ENCODE results near the gene UBE2L3. TPM values are rescaled to one million over a fixed set of nuclear protein-coding genes. Genes with fewer than 3 reads are reported as not detected.

The UBE2L3 gene
- total and polyA plus RNA-seq, 2 of the 13 experiments (the other 11 are each of a cell fraction or from before 2014, with no cell fraction given), result 30.2 to 58.1 TPM

DNA sequence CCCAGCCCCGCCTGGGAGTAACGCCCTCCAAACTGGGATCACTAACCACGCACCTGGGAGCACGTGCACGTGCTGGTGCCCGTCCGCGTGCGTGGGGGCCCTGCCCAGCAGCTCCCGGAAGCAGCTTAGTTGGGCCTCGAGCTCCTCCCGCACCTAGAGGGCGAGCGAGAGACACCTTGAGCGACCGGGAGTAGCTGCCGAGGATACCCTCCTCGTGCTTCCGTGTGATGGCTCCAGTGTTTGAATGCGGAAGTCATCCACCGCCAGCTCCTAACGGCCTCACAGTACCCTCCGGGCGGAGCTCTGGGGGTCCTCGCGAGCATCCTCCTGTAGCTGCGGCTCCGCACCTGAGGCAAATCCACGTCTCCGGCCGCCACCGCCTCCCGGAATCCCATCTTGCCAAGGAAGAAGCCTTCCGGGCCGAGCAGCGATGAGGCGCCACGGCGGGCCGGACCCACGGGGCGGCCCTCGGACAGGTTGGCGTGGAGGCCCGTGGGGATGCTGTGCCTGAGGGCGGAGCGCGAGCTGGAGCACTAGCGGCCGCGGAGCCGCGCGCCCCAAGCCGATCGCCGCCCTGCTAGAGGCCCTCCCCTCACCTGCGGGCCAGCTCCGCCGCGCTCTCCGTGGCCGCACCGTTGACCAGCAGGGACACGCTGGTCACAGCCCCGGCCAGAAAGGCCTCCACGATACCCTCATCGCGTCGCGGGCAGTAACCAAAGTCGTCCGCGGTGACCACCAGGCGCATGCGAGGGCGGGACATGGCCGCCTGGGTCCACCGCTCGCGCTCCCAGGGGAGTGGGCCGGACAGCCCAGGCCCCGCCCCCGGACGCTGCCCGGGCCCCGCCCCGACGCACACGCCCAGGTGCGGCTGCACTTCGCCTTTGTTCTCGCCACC lies 62.0 kb downstream of the UBE2L3 start, which contains the start of gene YDJC (continued):
- peak; percentile 74; the same call in 1 of the 2 replicates for TF ChIP-seq MEIS2 (CRISPR knock-in tag; IDR thresholded peaks at IDR 0.05)
- TF ChIP-seq ZNF773 (CRISPR knock-in tag; IDR thresholded peaks at IDR 0.05; ENCODE audit: borderline replicate concordance), result peak; percentile 94; the same call in 1 of the 2 replicates
- no peak for TF ChIP-seq RORA (CRISPR knock-in tag; IDR thresholded peaks at IDR 0.05)
- TF ChIP-seq, protein P1, sequence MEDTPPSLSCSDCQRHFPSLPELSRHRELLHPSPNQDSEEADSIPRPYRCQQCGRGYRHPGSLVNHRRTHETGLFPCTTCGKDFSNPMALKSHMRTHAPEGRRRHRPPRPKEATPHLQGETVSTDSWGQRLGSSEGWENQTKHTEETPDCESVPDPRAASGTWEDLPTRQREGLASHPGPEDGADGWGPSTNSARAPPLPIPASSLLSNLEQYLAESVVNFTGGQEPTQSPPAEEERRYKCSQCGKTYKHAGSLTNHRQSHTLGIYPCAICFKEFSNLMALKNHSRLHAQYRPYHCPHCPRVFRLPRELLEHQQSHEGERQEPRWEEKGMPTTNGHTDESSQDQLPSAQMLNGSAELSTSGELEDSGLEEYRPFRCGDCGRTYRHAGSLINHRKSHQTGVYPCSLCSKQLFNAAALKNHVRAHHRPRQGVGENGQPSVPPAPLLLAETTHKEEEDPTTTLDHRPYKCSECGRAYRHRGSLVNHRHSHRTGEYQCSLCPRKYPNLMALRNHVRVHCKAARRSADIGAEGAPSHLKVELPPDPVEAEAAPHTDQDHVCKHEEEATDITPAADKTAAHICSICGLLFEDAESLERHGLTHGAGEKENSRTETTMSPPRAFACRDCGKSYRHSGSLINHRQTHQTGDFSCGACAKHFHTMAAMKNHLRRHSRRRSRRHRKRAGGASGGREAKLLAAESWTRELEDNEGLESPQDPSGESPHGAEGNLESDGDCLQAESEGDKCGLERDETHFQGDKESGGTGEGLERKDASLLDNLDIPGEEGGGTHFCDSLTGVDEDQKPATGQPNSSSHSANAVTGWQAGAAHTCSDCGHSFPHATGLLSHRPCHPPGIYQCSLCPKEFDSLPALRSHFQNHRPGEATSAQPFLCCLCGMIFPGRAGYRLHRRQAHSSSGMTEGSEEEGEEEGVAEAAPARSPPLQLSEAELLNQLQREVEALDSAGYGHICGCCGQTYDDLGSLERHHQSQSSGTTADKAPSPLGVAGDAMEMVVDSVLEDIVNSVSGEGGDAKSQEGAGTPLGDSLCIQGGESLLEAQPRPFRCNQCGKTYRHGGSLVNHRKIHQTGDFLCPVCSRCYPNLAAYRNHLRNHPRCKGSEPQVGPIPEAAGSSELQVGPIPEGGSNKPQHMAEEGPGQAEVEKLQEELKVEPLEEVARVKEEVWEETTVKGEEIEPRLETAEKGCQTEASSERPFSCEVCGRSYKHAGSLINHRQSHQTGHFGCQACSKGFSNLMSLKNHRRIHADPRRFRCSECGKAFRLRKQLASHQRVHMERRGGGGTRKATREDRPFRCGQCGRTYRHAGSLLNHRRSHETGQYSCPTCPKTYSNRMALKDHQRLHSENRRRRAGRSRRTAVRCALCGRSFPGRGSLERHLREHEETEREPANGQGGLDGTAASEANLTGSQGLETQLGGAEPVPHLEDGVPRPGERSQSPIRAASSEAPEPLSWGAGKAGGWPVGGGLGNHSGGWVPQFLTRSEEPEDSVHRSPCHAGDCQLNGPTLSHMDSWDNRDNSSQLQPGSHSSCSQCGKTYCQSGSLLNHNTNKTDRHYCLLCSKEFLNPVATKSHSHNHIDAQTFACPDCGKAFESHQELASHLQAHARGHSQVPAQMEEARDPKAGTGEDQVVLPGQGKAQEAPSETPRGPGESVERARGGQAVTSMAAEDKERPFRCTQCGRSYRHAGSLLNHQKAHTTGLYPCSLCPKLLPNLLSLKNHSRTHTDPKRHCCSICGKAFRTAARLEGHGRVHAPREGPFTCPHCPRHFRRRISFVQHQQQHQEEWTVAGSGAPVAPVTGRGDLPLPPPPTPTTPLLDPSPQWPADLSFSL (CRISPR knock-in tag; IDR thresholded peaks at IDR 0.05), result no peak
- TF ChIP-seq CEBPB (IDR thresholded peaks at IDR 0.05; ENCODE audit: borderline replicate concordance, low read depth, low read length), result no peak
- TF ChIP-seq ZNF160 (CRISPR knock-in tag; IDR thresholded peaks at IDR 0.05), result peak; percentile 76
- TF ChIP-seq, protein P2, sequence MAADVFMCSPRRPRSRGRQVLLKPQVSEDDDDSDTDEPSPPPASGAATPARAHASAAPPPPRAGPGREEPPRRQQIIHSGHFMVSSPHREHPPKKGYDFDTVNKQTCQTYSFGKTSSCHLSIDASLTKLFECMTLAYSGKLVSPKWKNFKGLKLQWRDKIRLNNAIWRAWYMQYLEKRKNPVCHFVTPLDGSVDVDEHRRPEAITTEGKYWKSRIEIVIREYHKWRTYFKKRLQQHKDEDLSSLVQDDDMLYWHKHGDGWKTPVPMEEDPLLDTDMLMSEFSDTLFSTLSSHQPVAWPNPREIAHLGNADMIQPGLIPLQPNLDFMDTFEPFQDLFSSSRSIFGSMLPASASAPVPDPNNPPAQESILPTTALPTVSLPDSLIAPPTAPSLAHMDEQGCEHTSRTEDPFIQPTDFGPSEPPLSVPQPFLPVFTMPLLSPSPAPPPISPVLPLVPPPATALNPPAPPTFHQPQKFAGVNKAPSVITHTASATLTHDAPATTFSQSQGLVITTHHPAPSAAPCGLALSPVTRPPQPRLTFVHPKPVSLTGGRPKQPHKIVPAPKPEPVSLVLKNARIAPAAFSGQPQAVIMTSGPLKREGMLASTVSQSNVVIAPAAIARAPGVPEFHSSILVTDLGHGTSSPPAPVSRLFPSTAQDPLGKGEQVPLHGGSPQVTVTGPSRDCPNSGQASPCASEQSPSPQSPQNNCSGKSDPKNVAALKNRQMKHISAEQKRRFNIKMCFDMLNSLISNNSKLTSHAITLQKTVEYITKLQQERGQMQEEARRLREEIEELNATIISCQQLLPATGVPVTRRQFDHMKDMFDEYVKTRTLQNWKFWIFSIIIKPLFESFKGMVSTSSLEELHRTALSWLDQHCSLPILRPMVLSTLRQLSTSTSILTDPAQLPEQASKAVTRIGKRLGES (CRISPR knock-in tag; IDR thresholded peaks at IDR 0.05; ENCODE audit: borderline replicate concordance), result peak; percentile 91
- no peak for TF ChIP-seq HNRNPUL1 (IDR thresholded peaks at IDR 0.05; ENCODE audit: low read depth, low read length)
- TF ChIP-seq KLF6 (CRISPR knock-in tag; IDR thresholded peaks at IDR 0.05), result peak; percentile 49; the same call in 1 of the 2 replicates
- TF ChIP-seq, protein P3, sequence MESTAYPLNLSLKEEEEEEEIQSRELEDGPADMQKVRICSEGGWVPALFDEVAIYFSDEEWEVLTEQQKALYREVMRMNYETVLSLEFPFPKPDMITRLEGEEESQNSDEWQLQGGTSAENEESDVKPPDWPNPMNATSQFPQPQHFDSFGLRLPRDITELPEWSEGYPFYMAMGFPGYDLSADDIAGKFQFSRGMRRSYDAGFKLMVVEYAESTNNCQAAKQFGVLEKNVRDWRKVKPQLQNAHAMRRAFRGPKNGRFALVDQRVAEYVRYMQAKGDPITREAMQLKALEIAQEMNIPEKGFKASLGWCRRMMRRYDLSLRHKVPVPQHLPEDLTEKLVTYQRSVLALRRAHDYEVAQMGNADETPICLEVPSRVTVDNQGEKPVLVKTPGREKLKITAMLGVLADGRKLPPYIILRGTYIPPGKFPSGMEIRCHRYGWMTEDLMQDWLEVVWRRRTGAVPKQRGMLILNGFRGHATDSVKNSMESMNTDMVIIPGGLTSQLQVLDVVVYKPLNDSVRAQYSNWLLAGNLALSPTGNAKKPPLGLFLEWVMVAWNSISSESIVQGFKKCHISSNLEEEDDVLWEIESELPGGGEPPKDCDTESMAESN (CRISPR knock-in tag; conservative IDR thresholded peaks at IDR 0.05), result peak; percentile 85
- TF ChIP-seq, protein P4, sequence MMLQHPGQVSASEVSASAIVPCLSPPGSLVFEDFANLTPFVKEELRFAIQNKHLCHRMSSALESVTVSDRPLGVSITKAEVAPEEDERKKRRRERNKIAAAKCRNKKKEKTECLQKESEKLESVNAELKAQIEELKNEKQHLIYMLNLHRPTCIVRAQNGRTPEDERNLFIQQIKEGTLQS (CRISPR knock-in tag; IDR thresholded peaks at IDR 0.05), result 0 out of 2 replicates have a peak, but pooled peaks have one; percentile 63
- TF ChIP-seq GATAD2A (CRISPR knock-in tag; IDR thresholded peaks at IDR 0.05), result peak; percentile 89
- no peak for TF ChIP-seq KAT2B (IDR thresholded peaks at IDR 0.05; ENCODE audit: borderline replicate concordance, low read depth, low read length)
- no peak for TF ChIP-seq ZNF841 (CRISPR knock-in tag; IDR thresholded peaks at IDR 0.05; ENCODE audit: borderline replicate concordance)
- peak; percentile 55 for TF ChIP-seq GABPA (IDR thresholded peaks at IDR 0.05; ENCODE audit: low read depth, low read length)
- TF ChIP-seq GABPA (CRISPR knock-in tag; IDR thresholded peaks at IDR 0.05; ENCODE audit: low read depth), result peak; percentile 84
- no peak for TF ChIP-seq ADNP (CRISPR knock-in tag; IDR thresholded peaks at IDR 0.05)
- TF ChIP-seq FOXJ3 (CRISPR knock-in tag; IDR thresholded peaks at IDR 0.05; ENCODE audit: borderline replicate concordance), result peak; percentile 72
